GM12878 (cell line): ENCODE results near the gene MYO7A. TPM values are rescaled to one million over a fixed set of nuclear protein-coding genes. Genes with fewer than 3 reads are reported as not detected.

Source experiments
- ATAC-seq: fragments of 200-7000 bp; cut with Tn5 transposase; 3 replicates; pipeline ENCODE4 v1.9.1; 2020; ENCODE audit warnings: mild to moderate bottlenecking, moderate library complexity
- BruUV-seq: library from RNA; stranded (reverse); fragments of 400-500 nt; replicated peaks from 2 replicates; lab custom pipeline; 2021; lab: Mats Ljungman, UMichigan
- CTCF ChIA-PET: fragments of 300-600 bp; sonication (Branson Sonifier 250); formaldehyde crosslinking; extraction: SDS; loops from one replicate; lab custom pipeline; 2021; ENCODE audit warnings: inconsistent platforms; lab: Yijun Ruan, JAX
- POLR2A ChIA-PET: fragments of 350-600 bp; formaldehyde crosslinking; extraction: SDS; loops from one replicate; lab custom pipeline; 2021; ENCODE audit warnings: inconsistent platforms; lab: Charles Lee
- RAD21 ChIA-PET: fragments of 300-600 bp; sonication (Branson Sonifier 250); formaldehyde crosslinking; loops from one replicate; lab custom pipeline; 2023; ENCODE audit warnings: antibody characterized with exemption; ENCODE audit not compliant: unreplicated experiment; lab: Charles Lee
- SMC1A ChIA-PET: fragments of 300-600 bp; sonication (Branson Sonifier 250); formaldehyde crosslinking; loops from one replicate; lab custom pipeline; 2023; ENCODE audit not compliant: unreplicated experiment, uncharacterized antibody; lab: Charles Lee
- DNase-seq: peaks from one replicate; pipeline ENCODE4 v3.0.0-alpha.2; 2011; ENCODE audit warnings: low read depth, low spot score
- FAIRE-seq: peaks from 3 replicates; lab custom pipeline; 2011; peaks lifted over from hg19 to GRCh38; lab: Jason Lieb, UNC
- H2AFZ ChIP-seq: 2 replicates; pipeline ENCODE4 v1.6.0; 2011; ENCODE audit warnings: low read depth, low read length, control low read depth; ENCODE audit not compliant: control insufficient read depth
- H3K27ac ChIP-seq: 2 replicates; pipeline ENCODE4 v1.5.1; 2011; ENCODE audit warnings: control low read depth; ENCODE audit not compliant: control insufficient read depth, insufficient read depth
- H3K27me3 ChIP-seq, 2 experiments: replicated peaks in 1 of 2; 2 replicates each; pipeline versions ENCODE4 v1.6.0 to v1.6.1; 2011; ENCODE audit warnings: low read length in 1 of 2; ENCODE audit not compliant: control insufficient read depth in 2 of 2, insufficient read depth in 2 of 2
- H3K36me3 ChIP-seq, 2 experiments: 2 replicates each; pipeline ENCODE4 v1.5.1; 2011; ENCODE audit warnings: low read length in 1 of 2; ENCODE audit not compliant: control insufficient read depth in 2 of 2, insufficient read depth in 2 of 2
- H3K4me1 ChIP-seq: 2 replicates; pipeline ENCODE4 v1.6.1; 2011; ENCODE audit warnings: mild to moderate bottlenecking, low read length, moderate library complexity, mixed read lengths; ENCODE audit not compliant: control insufficient read depth, insufficient read depth
- H3K4me2 ChIP-seq: 2 replicates; pipeline ENCODE4 v1.6.0; 2011; ENCODE audit warnings: control low read depth; ENCODE audit not compliant: control insufficient read depth, insufficient read depth
- H3K4me3 ChIP-seq: fragments of 200-600 bp; sonication (generic); 2 replicates; pipeline ENCODE4 v1.5.1; 2016
- H3K79me2 ChIP-seq: 2 replicates; pipeline ENCODE4 v1.6.0; 2011; ENCODE audit warnings: low read length; ENCODE audit not compliant: control insufficient read depth, insufficient read depth
- H3K9ac ChIP-seq: 2 replicates; pipeline ENCODE4 v1.8.0; 2011; ENCODE audit warnings: low read length, control low read depth, mixed read lengths; ENCODE audit not compliant: control insufficient read depth, insufficient read depth
- H3K9me3 ChIP-seq: replicated peaks from 3 replicates; pipeline ENCODE4 v1.5.1; 2011; ENCODE audit warnings: mild to moderate bottlenecking, low read length; ENCODE audit not compliant: control insufficient read depth, insufficient read depth
- H4K20me1 ChIP-seq: 2 replicates; pipeline ENCODE4 v1.6.0; 2011; ENCODE audit not compliant: control insufficient read depth, insufficient read depth
- ATF7 ChIP-seq: fragments of 450-650 bp; IDR thresholded peaks from 2 replicates; pipeline ENCODE4 v1.6.1; 2016; ENCODE audit warnings: low read depth, mild to moderate bottlenecking
- CBX5 ChIP-seq: sonication (generic); IDR thresholded peaks from 2 replicates; pipeline ENCODE4 v1.6.1; 2016; ENCODE audit warnings: low read depth, moderate library complexity, mild to moderate bottlenecking, inconsistent platforms
- GATAD2B ChIP-seq: fragments of 450-650 bp; conservative IDR thresholded peaks from 2 replicates; pipeline ENCODE4 v1.6.1; 2017; ENCODE audit warnings: low read depth, mild to moderate bottlenecking, moderate library complexity
- NFXL1 ChIP-seq: fragments of 450-650 bp; IDR thresholded peaks from 2 replicates; pipeline ENCODE4 v1.6.1; 2017; ENCODE audit warnings: antibody characterized with exemption, mild to moderate bottlenecking, borderline replicate concordance
- NKRF ChIP-seq: fragments of 450-650 bp; conservative IDR thresholded peaks from 2 replicates; pipeline ENCODE4 v1.6.1; 2017; ENCODE audit warnings: mild to moderate bottlenecking, moderate library complexity
- PRDM15 ChIP-seq: fragments of 450-650 bp; formaldehyde crosslinking; IDR thresholded peaks from 2 replicates; pipeline ENCODE4 v1.4.0; 2020; ENCODE audit warnings: mild to moderate bottlenecking, moderate library complexity
- WGBS: methylation state at CpG from one replicate; pipeline ENCODE4 v1.1.6; 2016; ENCODE audit warnings: low lambda C conversion rate; ENCODE audit not compliant: insufficient replicate concordance, insufficient coverage; ENCODE audit errors: missing lambda C conversion rate; 5-methylcytosine and 5-hydroxymethylcytosine counted together
- in situ Hi-C: fragments of 300-500 bp; cut with MboI; formaldehyde crosslinking; loops from 9 replicates; pipeline ENCODE4 v1.14.3; 2018; ENCODE audit warnings: mixed read lengths
- intact Hi-C: fragments of 100-400 bp; cut with micrococcal nuclease; formaldehyde crosslinking; loops from one replicate; pipeline ENCODE4 v1.14.2; 2022; ENCODE audit not compliant: unreplicated experiment
- polyA plus RNA-seq, 11 experiments: library from polyadenylated mRNA; depleted of rRNA in 4 of 11; unstranded in 6 of 11; stranded (reverse) in 5 of 11; fragments of >200 nt; fragmentation: Nextera tagmentation in 4 of 11; fragmentation: Illumina TruSeq in 1 of 11; extraction: Ambion mirVana in 4 of 11; extraction: Trizol in 1 of 11; gene quantifications; 1 replicate in 1 of 11; 2 replicates in 10 of 11; pipeline versions ENCODE4 v1.2.1 to v1.2.3, GENCODE V29; 2011 to 2016; ENCODE audit warnings: inconsistent platforms in 2 of 11, missing spikeins in 2 of 11, low read depth in 1 of 11
- total RNA-seq, 4 experiments: library from RNA; depleted of rRNA in 3 of 4; stranded (reverse); fragments of >200 nt in 3 of 4; fragmentation: Illumina TruSeq in 1 of 4; extraction: Trizol in 1 of 4; gene quantifications; 2 replicates each; pipeline versions ENCODE4 v1.2.1 to v1.2.3, GENCODE V29; 2013 to 2021

MYO7A gene
- total and polyA plus RNA-seq, 10 of the 15 experiments (the other 5 are each of a cell fraction or from before 2014, with no cell fraction given) = 0.01 to 0.21 (median 0.04) TPM; not detected in 6

- Histone ChIP-seq H3K27me3 (no peaks in the 10 kb centered on the region), H3K4me1 (peaks cover 14% of the 10 kb centered on the region), H3K27ac (no peak overlapping the region), H3K9ac (no peak overlapping the region), H2AFZ (no peak overlapping the region), H4K20me1 (no peaks in the 10 kb centered on the region), H3K79me2 (no peaks in the 10 kb centered on the region), H3K4me2 (no peak overlapping the region), H3K9me3 (no peaks in the 10 kb centered on the region; the same call in 2 of the 3 replicates), H3K36me3 (no peaks in the 10 kb centered on the region), H3K4me3 (no peak overlapping the region)
- intact Hi-C loops = no loop called here
- FAIRE-seq (no peak), DNase-seq (no peak), ATAC-seq (no peak)
- in situ Hi-C loops = no loop called here
- SMC1A ChIA-PET = no interaction called here
- TF ChIP-seq PRDM15 (CRISPR knock-in tag) = no peak
- no peak for TF ChIP-seq NFXL1
- TF ChIP-seq ATF7 = no peak
- no peak for TF ChIP-seq NKRF
- no peak for TF ChIP-seq GATAD2B
- no peak for TF ChIP-seq CBX5
- 43% methylated on average over 12 of the region's 12 CpGs for WGBS
- CTCF ChIA-PET = interaction anchor here (0.9 to 2.5 kb wide), 2 partner anchors 35 to 36 kb away, joined by 3 to 8 read pairs; no protein-coding TSS in a partner anchor
- RAD21 ChIA-PET = no interaction called here
- POLR2A ChIA-PET = no interaction called here
- BruUV-seq = no TSS peak
Observed at GRCh38 chr11:77083566-77084245, 44.3 kb upstream of the MYO7A start.
